Muscle of leg (tissue), 11 donors: Measurements from ENCODE around the gene CHP1. TPM values are rescaled to one million over a fixed set of nuclear protein-coding genes. Genes with fewer than 3 reads are reported as not detected.
"Not testable (repeated sequence)": the region's sequence is repeated elsewhere in the genome, so short reads cannot be mapped to it uniquely, and the experiment has no call there.

ENCODE experiments used
- DNase-seq: peaks from one replicate; pipeline ENCODE4 v3.0.0; 2013
- H3K27ac ChIP-seq: one replicate; pipeline ENCODE4 v1.5.1; 2013; ENCODE audit warnings: mild to moderate bottlenecking, low read length, control low read depth
- H3K27me3 ChIP-seq: one replicate; pipeline ENCODE4 v1.6.1; 2013; ENCODE audit warnings: low read length; ENCODE audit not compliant: control insufficient read depth, insufficient read depth
- H3K36me3 ChIP-seq: one replicate; pipeline ENCODE4 v1.6.1; 2013; ENCODE audit warnings: low read length; ENCODE audit not compliant: control insufficient read depth, insufficient read depth
- H3K4me1 ChIP-seq: one replicate; pipeline ENCODE4 v1.6.1; 2013; ENCODE audit warnings: low read length; ENCODE audit not compliant: control insufficient read depth, insufficient read depth
- H3K4me3 ChIP-seq: one replicate; pipeline ENCODE4 v1.5.1; 2013; ENCODE audit warnings: low read length, control low read depth
- H3K9me3 ChIP-seq: replicated peaks from 2 replicates; pipeline ENCODE4 v1.6.1; 2013; ENCODE audit warnings: low read depth, low read length; ENCODE audit not compliant: control insufficient read depth
- WGBS: methylation state at CpG from one replicate; pipeline ENCODE4 v1.1.5; 2013; ENCODE audit warnings: missing lambda C conversion rate; ENCODE audit not compliant: insufficient coverage; 5-methylcytosine and 5-hydroxymethylcytosine counted together
- polyA plus RNA-seq, 8 donors: library from polyadenylated mRNA; unstranded; fragments of 120-200 nt; gene quantifications; one replicate each; pipeline versions ENCODE4 v1.2.1 to v1.2.3, GENCODE V29; 2013; ENCODE audit warnings: inconsistent platforms in 1 of 8, low replicate concordance in 1 of 8; ENCODE audit not compliant: insufficient read length in 8 of 8, insufficient read depth in 1 of 8
- total RNA-seq: library from RNA; stranded (reverse); fragments of 120-200 nt; gene quantifications from one replicate; pipeline ENCODE4 v1.2.4, GENCODE V29; 2013

CHP1 gene
- total and polyA plus RNA-seq, 9 donors: 39.0 to 62.2 (median 49.1) TPM

DNA sequence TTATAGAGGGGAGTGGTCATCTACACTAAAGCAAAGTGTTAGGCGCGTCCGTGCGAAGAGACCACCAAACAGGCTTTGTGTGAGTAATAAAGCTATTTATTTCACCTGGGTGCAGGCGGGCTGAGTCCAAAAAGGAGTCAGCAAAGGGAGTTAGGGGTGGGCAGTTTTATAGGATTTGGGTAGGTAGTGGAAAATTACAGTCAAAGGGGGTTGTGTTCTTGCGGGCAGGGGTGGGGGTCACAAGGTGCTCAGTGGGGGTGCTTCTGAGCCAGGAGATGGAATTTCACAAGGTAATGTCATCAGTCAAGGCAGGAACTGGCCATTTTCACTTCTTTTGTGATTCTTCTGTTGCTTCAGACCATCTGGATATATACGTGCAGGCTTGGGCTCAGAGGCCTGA lies 54.2 kb downstream of the CHP1 start:
- WGBS: 11% methylated on average over 6 of the region's 7 CpGs
- H3K4me1 ChIP-seq: peaks cover 10% of the 10 kb centered on the region

DNA sequence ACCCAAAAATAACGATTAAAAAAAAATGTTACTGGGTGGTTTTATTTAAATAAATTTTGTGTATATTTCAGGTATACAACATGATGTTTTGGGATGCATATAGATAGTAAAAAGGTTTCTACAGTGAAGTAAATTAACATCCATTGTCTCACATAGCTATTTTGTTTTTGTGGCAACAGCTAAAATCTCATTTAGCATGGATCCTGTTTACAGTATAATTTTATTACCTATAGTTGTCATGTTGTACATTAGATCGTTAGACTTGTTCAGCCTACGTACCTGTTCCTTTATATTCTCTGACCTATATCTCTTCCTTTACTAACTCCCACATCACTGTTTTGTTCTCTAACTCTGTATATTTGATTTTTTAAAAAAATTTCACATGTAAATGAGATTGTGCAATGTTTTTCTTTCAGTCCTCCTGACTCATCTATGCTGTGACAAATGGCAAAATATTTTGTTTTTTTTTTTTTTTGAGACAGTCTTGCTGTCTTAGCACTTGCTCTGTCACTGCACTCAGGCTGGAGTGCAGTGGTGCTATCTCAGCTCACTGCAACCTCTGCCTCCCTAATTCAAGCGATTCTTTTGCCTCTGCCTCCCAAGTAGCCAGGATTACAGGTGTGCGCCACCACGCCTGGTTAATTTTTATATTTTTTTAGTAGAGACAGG lies 55.7 kb downstream of the CHP1 start:
- peaks cover 35% of the 10 kb centered on the region for H3K36me3 ChIP-seq
- no CpG with 5 or more reads among the region's 6 CpGs for WGBS
- no peaks in the 10 kb centered on the region for H3K27me3 ChIP-seq
- no peak overlapping the region for H3K4me3 ChIP-seq
- no peak for DNase-seq
- no peaks in the 10 kb centered on the region for H3K9me3 ChIP-seq
- peaks cover 10% of the 10 kb centered on the region for H3K4me1 ChIP-seq
- no peak overlapping the region for H3K27ac ChIP-seq

More for the DNA sequence above, 54.2 kb downstream of the CHP1 start:
- Histone ChIP-seq H3K4me3 (peak overlapping the region; percentile 97), H3K9me3 (no peaks in the 10 kb centered on the region), H3K27me3 (no peaks in the 10 kb centered on the region), H3K27ac (peak overlapping the region; percentile 94), H3K36me3 (peaks cover 33% of the 10 kb centered on the region)
- no peak for DNase-seq

DNA sequence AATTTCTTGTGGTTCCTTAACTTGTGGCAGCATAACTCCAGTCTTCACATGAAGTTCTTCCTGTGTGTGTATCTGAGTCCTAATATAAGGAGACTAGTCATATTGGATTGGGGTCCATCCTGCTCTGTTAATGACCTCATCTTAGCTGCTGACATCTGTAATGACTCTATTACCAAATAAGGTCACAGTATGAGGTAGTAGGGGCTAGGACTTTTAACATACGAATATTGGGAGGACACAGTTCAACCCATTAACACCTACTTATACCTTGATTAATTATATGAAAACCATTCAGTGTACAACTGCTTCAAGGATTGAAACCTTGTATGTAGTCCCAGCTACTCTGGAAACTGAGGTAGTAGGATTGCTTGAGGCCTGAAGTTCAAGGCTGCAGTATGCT lies 57.4 kb downstream of the CHP1 start:
- Histone ChIP-seq H3K4me1 (peaks cover 6% of the 10 kb centered on the region), H3K36me3 (peaks cover 37% of the 10 kb centered on the region), H3K9me3 (no peaks in the 10 kb centered on the region), H3K4me3 (no peak overlapping the region), H3K27ac (no peak overlapping the region), H3K27me3 (no peaks in the 10 kb centered on the region)
- DNase-seq: no peak
- WGBS: no CpG with 5 or more reads among the region's 1 CpG

- H3K27ac ChIP-seq: no peak overlapping the region
- H3K4me3 ChIP-seq: no peak overlapping the region
- WGBS: no CpG with 5 or more reads among the region's 2 CpGs
- peaks cover 39% of the 10 kb centered on the region for H3K36me3 ChIP-seq
- no peaks in the 10 kb centered on the region for H3K9me3 ChIP-seq
- peaks cover 6% of the 10 kb centered on the region for H3K4me1 ChIP-seq
- no peaks in the 10 kb centered on the region for H3K27me3 ChIP-seq
- DNase-seq: no peak
Observed at GRCh38 chr15:41289953-41290352, 58.9 kb downstream of the CHP1 start.

DNA sequence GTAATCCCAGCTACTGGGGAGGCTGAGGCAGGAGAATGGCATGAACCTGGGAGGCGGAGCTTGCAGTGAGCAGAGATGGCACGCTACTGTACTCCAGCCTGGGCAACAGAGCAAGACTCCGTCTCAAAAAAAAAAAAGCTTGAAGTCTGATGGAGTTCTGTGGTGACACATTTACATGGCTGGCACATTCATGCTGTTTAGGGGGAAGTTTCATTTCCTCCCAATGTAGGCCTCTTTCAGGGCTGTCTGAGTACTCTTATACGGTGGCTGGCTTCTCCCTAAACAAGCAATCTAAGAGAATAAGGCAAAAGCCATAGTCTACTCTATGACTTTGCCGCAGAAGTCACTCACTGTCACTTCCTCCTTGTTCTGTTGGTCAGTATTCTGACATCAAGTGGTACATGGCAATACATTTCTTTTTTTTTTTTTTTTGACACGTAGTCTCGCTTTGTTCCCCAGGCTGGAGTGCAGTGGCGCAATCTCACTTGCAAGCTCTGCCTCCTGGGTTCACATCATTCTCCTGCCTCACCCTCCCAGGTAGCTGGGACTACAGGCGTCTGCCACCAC lies 60.1 kb downstream of the CHP1 start:
- peak; percentile 43 for DNase-seq
- H3K4me3 ChIP-seq: no peak overlapping the region
- H3K27ac ChIP-seq: no peak overlapping the region
- H3K9me3 ChIP-seq: no peaks in the 10 kb centered on the region
- peaks cover 33% of the 10 kb centered on the region for H3K36me3 ChIP-seq
- H3K27me3 ChIP-seq: no peaks in the 10 kb centered on the region
- 87% methylated on average over 4 of the region's 9 CpGs for WGBS
- H3K4me1 ChIP-seq: no peaks in the 10 kb centered on the region

DNA sequence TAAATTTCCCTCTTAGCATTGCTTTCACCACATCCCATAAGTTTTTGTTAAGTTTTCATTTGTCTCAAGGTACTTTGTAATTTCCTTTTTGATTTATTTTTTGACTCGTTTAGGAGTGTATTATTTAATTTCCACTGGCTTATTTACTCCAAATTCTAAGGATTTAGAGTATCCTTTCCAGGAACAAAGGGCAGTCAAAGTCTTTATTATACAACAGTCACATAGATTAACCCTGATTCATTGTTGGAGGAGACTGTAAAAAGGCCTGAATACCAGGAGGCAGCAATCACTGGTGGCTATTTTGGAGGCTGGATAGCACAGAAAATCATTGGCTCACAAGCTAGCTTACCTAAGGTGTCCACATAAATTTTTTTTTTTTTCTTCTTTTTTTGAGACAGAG lies 61.5 kb downstream of the CHP1 start:
- no peak overlapping the region for H3K27ac ChIP-seq
- no peaks in the 10 kb centered on the region for H3K4me1 ChIP-seq
- DNase-seq: no peak
- no CpG with 5 or more reads among the region's 1 CpG for WGBS
- no peak overlapping the region for H3K4me3 ChIP-seq
- no peaks in the 10 kb centered on the region for H3K27me3 ChIP-seq
- H3K9me3 ChIP-seq: no peaks in the 10 kb centered on the region
- peaks cover 30% of the 10 kb centered on the region for H3K36me3 ChIP-seq

DNA sequence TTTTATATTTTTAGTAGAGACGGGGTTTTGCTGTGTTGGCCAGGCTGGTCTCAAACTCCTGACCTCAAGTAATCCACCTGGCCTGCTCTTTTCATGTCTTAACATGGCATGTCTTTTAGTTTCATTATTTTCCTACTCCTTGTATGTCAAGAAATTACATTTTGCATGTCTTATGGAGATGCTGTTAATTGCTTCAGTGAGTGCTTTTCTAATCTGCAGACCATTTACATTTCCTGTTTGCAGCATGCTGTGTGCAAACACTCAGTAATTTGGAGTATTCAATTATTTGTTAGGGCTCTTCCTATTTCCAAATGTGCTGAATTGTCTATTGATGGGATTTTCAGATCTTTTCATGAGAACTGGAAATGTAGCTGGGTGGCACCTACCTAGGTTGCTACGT lies 70.1 kb downstream of the CHP1 start:
- H3K36me3 ChIP-seq: peaks cover 25% of the 10 kb centered on the region
- H3K27ac ChIP-seq, H3K4me3 ChIP-seq, DNase-seq, H3K9me3 ChIP-seq, H3K27me3 ChIP-seq, H3K4me1 ChIP-seq: not testable (repeated sequence)
- no CpG with 5 or more reads among the region's 2 CpGs for WGBS

DNA sequence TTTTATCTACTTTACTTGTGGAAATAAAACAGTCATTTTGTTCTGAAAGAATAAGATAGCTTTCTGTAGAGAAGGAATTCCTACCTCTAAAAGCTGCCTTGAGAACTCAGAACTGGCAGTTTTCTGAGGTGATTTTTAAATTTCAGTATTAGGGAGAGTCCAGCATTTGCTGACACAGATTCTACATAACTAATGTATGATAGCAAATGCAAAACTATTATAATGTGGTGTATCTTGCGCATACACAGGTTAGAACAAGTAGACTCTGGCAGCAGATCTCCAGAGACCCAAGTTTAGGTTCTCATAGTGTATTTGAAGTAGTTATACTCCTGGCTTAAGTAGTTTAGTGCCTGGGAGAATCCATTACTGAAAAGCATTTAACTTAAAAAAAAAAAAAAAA lies 70.5 kb downstream of the CHP1 start:
- DNase-seq: no peak
- Histone ChIP-seq H3K4me1 (no peaks in the 10 kb centered on the region), H3K36me3 (peaks cover 25% of the 10 kb centered on the region), H3K4me3 (no peak overlapping the region), H3K9me3 (no peaks in the 10 kb centered on the region), H3K27ac (no peak overlapping the region), H3K27me3 (no peaks in the 10 kb centered on the region)
- WGBS: no CpG with 5 or more reads among the region's 1 CpG

DNA sequence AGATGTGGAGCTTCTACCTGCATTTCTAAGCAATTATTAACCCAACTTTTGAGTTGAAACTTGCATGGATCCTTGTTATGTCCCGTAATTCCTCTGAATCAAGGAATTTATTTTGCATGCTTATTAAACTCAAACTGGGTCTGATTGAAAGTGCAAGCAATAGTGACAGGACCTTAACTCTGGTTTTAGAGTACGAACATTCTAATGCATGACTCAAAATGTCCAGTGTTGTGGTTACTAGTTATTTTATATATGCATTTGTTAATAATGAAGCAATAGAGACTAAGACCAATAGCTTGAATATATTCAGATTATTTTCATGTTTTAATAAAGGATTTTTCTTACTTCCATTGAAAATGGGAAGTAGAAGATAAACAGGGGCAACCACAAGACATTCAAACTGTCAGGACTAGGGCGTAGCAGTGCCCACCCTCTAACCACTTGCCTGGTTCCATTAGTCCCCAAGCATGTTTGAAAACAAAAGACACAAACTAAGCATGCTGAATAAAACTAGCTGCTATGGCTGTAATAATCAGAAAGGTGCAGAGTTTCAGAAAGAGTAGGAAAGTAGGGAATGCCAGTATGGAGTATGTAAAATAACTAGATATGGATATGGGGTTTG lies 73.2 kb downstream of the CHP1 start:
- WGBS: 80% methylated on average over 1 of the region's 3 CpGs
- H3K27ac ChIP-seq: no peak overlapping the region

DNA sequence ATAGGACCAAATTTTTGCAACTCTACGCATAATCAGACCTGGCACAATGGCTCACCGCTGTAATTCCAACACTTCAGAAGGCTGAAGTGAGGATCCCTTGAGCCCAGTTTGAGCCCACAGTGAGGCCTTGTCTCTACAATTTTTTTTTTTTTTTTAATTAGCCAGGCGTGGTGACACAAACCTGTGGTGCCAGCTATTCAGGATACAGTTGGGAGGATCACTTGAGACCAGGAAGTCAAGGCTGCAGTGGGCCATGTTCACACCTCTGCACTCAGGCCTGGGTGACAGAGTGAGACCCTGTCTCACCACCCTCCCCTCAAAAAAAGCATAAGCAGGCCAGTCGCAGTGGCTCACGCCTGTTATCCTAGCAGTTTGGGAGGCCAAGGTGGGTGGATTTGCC lies 76.6 kb downstream of the CHP1 start:
- no peaks in the 10 kb centered on the region for H3K27me3 ChIP-seq
- DNase-seq: no peak
- H3K4me3 ChIP-seq: no peak overlapping the region
- peaks cover 27% of the 10 kb centered on the region for H3K36me3 ChIP-seq
- no peak overlapping the region for H3K27ac ChIP-seq
- no peaks in the 10 kb centered on the region for H3K9me3 ChIP-seq
- WGBS: 90% methylated on average over 2 of the region's 5 CpGs
- H3K4me1 ChIP-seq: no peaks in the 10 kb centered on the region

More for the DNA sequence above, 73.2 kb downstream of the CHP1 start:
- H3K9me3 ChIP-seq: no peaks in the 10 kb centered on the region
- H3K4me3 ChIP-seq: no peak overlapping the region
- DNase-seq: no peak
- no peaks in the 10 kb centered on the region for H3K27me3 ChIP-seq
- no peaks in the 10 kb centered on the region for H3K4me1 ChIP-seq
- H3K36me3 ChIP-seq: peaks cover 16% of the 10 kb centered on the region
